HG02678 (cell line): ENCODE results near the gene PRKCE.
"Not testable (repeated sequence)": the region's sequence is repeated elsewhere in the genome, so short reads cannot be mapped to it uniquely, and the experiment has no call there.

ENCODE experiments used
- ATAC-seq: cut with Tn5 transposase; IDR thresholded peaks from one replicate; pipeline ENCODE4 v1.9.1; 2021; ENCODE audit warnings: mild to moderate bottlenecking, moderate library complexity; ENCODE audit not compliant: unreplicated experiment

PRKCE gene

DNA sequence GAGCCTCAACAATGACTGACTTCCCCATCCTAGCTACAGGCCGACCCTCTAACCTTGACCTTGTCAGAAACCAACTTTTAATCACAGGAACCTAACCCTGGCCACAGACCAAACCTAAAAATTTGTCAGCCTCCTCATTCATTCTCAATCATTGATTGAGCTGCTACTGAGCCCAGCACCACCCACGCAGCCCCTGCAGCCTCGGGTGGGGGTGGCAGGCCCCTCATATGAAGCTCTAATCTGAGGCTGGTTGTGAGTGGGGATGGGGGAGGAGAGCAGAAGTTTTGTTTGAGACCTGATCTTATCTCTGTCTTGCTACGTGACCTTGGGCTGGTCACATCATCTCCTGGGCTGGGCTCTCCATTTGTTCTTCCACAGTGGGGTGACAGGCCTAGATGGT is 546.2 kb downstream of the PRKCE start:
- ATAC-seq: no peak

DNA sequence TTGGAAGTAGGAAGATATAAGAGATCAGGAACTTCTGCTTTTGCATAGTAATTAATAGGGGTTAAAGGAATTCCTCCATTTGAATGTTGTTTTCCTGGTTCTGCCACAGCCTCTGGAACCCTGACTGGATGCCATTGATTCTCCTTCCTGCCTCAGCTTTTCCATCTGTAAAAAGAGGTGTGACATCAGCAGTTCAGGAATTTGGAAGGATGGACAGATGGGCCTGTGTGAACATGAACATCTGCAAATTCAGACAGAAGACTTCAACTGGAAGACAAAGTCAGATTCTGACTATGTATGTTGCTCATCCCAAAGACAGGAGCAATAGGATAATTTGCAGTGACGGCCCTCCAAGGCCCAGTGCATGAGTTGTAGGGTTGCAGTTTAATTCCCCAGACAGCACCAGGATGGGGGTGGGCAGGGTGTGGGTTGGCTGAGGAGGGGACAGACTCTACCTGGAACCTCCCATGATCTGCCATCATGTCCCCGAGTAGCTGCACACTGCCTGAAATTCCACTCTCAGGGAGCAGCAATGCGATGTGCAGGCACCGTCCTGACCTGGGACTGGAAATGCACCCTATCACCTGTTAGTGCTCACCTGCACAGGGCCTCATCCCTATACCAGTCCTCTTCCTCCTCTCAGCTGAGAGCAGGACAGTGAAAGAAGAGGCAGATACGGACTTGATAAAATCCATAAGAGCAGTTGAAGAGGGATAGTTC is 546.8 kb downstream of the PRKCE start:
- ATAC-seq: no peak

DNA sequence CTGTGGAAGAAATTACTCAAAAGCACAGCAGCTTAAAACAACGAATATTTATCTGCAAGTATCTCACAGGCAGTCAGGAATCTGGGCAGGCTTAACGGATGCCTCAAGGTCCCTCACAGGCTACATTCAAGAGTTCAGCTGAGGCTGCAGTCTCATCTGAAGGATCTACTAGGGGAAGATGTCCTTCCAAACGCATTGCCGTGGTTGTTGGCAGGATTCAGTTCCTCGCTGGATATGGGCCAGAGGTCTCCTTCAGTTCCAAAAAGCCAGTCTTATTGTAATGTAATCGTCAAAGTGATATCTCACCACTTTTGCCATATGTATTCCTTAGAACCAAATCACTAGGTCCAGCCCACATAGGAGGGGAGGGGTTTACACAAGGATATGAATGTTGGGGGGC is 547.5 kb downstream of the PRKCE start:
- no peak for ATAC-seq

DNA sequence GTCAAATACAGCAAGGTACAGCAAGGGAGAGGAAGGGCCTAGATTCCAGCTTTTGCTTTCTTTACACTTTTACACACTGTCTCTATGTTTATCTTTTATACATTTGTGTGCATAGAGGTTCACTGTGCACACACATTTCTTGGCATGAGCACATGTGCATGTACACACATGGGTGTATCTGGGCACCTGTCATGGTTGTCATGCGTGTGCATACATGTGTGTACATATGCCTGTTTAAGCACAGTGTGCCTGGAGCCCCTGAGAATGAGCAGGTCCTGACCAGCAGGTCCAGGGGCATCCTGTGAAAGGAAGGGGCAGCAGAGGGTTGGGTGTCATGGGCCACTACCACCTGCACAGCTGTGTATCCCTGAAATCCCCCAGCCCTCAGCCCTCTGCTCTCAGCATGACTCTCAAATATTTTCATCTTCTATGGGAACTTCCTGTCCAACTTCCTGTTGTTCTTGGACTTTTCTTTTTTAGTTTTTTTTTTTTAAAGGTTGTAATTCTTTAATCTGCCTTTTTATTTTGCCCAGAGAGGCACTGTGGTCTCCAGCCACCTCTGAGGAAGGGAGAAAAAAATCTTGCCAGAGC is 548.7 kb downstream of the PRKCE start:
- ATAC-seq: no peak

DNA sequence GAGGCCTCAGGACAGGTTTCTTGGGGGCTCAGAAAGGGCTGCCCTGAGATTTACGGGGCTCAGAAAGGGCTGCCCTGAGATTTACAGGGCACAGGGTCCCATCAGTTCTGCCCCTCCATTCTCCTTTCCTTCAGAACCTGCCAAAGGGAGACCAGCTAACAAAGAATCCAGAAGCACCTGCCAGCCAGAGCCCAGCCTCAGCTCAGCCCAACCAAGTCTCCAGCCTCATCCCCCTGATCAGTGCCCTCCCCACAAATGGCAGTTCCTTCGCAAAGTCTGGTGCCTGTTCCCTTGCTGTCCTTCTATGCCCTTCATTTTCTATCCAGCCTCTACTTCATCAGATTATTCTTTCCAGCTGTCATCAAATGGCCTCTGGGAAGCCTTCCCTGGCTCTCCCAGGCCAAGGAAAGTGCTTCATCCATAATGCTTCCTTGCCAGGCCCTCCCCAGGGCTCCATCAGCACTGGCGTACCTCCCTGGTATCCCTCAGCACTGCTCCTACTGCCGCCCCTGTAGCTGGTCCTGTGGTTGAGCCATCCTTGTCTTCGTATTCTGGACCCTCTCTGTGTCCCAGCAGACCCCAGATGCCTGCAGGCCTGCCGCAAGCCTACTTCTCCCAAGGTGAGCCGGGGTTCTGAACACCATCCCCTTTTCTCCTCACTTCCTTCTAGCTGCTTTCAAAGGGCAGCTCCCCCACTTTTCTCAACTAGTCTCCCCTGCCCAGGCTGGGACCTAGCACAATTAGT is 549.6 kb downstream of the PRKCE start:
- ATAC-seq: no peak

DNA sequence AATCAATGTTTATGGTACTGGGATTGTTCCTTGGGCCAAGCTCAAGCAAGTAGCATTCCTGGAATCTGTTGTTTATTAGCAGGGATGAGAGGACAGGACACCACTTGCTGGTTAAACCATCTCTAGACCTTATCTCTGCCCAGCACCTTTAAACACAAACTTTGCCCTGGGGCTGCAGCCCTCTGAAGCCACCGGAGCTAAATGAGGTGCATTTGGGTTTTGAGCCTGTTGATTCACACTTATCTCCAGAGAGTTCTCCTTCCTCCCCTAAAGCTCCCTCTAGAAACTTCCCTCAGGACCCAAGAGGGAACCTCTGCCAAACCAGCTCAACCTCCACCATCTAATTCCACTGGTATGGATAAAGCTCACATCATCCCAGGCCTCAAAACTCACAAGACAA is 551.0 kb downstream of the PRKCE start:
- ATAC-seq: no peak

DNA sequence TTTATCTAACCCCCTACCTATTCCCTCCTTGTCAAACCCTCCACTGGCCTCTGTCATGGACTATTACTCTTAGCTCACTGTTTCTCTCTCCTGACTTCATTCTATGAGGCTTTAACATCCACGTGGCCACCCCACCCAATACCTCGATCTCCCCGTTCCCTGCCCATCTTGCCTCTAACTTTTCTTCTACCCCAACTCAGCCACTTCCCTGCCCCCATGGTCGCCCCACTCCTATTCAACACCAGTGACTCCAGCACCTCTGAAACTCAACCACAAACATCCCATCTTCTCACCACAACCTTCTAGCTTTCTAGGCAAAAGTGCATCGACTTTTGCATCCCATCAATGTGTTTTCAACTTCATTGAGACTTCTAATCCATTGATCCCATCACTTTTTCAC is 551.5 kb downstream of the PRKCE start:
- ATAC-seq: no peak

DNA sequence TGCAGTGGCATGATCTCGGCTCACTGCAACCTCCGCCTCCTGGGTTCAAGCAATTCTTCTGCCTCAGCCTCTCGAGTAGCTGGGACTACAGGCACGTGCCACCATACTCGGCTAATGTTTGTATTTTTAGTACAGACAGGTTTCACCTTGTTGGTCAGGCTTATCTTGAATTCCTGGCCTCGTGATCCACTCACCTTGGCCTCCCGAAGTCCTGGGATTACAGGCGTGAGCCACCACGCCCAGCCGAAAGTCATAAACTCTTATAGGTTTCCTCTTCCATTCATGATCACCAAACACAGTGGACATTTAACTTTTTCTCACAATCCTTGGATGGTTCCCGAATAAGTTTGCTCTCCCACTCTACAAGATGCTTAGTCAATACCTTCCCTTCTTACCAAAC is 552.2 kb downstream of the PRKCE start:
- ATAC-seq: not testable (repeated sequence)

DNA sequence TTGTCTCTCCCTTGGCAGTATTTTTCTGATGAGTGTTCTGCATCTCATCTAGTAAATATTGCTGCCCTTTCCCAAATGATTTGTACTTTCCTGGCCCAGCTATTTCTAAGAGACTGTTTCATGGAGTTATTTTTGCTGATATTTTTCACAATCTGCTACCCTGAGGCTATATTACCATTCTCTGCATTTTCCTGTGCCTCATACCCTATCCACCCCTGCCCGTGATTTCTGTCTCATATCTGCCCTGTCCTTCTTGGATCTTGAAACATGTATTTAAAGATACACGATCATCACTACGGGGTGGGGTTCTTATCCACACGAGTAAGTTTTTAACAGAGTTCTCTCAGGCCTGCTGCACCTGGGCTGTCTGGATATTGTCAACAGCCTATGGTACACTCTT is 556.1 kb downstream of the PRKCE start:
- no peak for ATAC-seq

DNA sequence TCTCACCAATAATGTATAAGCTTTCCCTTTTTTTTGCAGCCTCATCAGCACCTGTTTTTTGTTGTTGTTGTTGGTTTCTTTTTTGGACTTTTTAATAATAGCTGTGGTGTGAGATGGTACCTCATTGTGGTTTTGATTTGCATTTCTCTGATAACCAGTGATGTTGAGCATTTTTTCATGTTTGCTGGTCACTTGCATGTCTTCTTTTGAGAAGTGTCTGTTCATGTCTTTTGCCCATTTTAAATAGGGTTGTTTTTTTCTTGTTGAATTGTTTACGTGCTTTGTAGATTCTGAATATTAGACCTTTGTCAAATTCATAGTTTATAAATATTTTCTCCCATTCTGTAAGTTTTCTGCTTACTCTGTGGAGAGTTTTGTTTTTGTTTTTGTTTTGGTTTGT is 557.3 kb downstream of the PRKCE start:
- ATAC-seq: no peak

DNA sequence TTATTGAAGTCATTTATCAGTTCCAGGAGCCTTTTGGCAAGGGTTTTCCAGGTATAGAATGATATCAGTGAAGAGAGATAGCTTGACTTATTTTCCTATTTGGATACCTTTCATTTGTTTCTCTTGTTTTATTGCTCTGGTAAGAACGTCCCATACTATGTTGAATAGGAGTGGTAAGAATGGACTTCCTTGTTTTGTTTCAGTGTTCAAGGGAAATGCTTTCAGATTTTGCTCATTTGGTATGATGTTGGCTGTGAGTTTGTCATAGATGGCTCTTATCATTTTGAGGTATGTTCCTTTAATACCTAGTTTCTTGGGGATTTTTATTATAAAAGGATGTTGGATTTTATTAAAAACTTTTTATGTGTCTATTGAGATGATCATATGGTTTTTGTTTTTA is 558.6 kb downstream of the PRKCE start:
- ATAC-seq: no peak

DNA sequence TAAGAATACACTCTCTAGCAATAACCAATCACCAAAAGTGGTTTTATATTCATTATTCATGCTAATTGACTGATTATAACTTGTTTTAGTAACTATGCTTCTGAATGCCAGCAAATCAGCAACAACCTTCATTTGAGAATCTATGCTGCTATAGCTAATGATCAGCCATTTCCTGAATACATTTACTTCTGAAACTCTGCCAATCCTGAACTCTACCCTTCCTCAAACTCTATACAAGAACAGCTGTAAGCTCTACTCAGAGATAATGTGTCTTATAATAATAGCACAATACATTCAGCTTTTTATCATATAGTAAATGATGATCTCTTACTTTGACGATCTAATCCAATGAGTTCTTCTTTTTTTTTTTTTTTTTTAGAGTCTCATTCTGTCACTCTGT is 560.0 kb downstream of the PRKCE start:
- ATAC-seq: no peak

DNA sequence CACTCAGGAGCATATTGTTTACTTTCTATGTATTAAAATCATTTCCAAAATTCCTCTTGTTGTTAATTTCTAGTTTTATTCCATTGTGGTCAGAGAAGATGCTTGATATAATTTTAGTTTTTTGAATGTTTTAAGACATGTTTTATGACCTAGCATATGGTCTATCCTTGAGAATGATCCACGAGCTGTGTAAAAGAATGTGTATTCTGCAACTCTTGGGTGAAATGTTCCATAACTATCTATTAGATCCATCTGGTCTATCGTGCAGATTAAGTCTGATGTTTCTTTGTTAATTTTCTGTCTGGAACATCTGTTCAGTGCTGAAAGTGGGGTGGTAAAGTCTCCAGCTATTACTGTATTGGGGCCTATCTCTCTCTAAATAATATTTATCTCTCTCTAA is 562.4 kb downstream of the PRKCE start:
- ATAC-seq: no peak

DNA sequence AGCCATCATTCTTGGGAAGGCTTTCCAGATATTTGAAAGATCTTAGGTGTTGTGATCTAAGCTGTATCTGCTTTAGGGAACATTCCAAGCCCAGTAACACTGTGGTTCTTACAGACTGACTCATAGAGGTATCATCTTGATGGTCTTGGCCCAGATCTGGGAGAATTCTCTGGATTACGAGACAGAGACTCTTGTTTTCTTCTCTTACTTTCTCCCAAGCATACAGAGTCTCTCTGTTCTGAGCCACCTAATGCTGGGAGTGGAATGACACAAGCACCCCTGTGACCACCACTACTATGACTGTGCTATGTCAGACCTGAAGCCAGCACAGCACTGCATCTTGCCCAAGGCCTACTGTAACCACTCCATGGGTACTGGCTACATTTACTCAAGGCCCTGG is 564.7 kb downstream of the PRKCE start:
- no peak for ATAC-seq

DNA sequence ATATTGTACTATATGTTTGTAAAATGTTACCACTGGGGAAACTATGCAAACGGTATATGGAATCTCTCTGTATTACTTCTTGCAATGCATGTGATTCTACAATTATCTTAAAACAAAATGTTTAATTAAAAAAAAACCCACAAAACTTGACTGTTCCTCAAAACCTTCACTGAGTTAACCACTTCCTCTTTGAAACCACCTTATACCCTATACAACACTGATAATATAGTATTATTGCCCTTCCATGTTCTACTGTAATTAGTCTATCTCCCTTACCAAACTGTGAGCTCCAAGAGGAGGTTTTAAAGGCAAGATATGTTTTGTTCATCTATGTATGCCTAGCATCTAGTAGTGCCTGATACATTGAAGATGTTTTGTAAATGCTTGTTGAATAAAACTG is 572.0 kb downstream of the PRKCE start:
- ATAC-seq: not testable (repeated sequence)

DNA sequence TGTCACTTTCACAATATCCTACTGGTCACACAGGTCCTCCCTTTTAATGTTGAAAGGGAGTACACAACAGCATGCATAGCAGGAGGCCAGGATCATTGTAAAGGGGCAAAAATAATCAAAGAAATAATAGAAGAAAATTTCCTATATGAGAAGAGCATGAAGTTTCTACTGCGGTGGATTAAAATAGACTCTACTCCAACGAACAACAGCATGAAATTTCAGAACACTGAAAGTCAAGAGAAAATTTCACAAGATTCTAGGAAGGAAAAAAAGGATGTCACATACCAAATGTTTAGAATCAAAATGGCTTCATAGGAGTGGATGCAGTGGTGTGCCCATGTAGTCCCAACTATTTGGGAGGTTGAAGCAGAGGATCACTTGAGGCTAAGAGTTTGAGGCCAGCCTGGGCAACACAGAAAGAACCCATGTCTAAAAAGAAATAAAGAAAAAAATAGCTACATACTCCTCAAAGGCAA is 573.7 kb downstream of the PRKCE start:
- ATAC-seq: no peak

DNA sequence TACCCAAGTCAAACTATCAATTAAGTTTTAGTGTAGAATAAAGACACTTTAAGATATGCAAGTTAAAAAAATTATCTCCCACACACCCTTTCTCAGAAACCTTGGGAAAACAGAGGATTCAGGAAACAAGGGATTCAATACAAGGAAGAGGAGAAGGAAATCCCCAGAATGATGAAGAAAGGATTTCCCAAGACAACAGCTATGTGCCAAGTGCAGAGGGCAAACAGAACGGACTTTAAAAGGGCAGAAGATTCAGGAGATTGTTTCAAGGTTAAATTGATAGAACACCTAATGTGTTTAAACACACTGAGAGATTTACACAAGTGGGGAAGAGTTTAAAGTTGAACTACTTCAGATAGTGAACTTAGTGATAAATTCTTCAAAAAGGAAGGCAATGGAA is 574.3 kb downstream of the PRKCE start:
- ATAC-seq: no peak

DNA sequence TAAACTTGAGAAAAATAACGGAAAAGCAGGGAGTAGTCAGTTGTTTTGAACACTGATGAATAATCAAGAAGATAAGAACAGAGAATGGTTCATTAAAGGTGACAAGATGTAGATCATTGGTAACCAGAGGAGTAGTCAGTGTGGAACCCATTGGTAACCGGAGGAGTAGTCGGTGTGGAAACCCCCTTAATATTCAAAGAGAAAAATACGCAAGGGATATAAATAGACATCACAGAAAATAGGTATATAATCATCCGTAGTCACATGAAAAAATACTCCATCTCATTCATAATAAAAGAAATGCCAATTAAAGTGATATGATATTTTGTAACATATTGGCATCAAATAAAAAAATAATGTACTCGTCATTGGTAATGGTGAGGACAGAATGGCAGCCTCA is 575.1 kb downstream of the PRKCE start:
- ATAC-seq: no peak

DNA sequence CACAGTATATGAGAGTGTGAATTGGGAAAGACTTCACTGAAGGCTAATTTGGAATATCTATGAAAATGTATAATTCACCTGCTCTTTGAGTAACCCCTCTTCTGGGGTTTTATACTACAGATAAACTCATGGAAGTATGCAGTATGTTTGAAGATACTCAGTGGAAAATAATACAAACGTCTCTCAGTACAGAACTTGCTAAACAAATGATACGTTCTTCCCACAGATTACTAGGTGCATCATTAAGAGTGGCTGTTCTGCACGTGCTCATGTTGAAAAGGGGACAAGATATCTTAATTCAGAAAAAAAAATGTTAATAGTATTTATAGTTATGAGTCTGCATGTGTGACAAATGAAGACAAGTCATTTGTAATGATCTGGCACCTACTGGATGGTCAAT is 575.5 kb downstream of the PRKCE start:
- ATAC-seq: no peak

DNA sequence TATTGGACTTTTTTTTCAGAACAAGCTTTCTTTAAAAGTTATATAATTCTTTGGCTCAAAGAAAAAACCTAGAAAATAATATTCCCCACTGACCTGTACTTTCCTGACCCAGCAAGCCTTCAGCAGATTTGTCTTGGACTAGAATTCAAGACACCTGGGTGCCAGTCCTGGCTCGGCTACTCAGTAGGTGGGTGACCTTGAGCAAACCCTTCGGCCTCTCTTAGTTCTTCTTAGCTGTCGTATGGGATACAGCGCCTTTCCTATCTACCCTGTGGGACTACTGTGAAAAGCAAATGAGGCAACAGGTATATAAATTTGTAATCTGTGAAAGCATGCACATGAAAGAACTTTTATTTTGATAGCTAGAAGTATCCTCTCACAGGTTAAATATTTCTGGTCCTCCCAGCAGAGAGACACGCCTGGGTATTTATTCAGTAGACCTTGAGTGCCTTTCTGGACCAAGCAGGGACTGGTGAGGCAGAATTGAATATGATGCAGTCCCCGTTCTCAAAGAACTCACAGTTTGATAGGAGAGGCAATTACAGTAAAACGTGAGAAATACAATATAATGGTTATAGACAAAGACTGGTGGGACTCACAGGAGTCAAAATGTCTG is 576.3 kb downstream of the PRKCE start:
- no peak for ATAC-seq

DNA sequence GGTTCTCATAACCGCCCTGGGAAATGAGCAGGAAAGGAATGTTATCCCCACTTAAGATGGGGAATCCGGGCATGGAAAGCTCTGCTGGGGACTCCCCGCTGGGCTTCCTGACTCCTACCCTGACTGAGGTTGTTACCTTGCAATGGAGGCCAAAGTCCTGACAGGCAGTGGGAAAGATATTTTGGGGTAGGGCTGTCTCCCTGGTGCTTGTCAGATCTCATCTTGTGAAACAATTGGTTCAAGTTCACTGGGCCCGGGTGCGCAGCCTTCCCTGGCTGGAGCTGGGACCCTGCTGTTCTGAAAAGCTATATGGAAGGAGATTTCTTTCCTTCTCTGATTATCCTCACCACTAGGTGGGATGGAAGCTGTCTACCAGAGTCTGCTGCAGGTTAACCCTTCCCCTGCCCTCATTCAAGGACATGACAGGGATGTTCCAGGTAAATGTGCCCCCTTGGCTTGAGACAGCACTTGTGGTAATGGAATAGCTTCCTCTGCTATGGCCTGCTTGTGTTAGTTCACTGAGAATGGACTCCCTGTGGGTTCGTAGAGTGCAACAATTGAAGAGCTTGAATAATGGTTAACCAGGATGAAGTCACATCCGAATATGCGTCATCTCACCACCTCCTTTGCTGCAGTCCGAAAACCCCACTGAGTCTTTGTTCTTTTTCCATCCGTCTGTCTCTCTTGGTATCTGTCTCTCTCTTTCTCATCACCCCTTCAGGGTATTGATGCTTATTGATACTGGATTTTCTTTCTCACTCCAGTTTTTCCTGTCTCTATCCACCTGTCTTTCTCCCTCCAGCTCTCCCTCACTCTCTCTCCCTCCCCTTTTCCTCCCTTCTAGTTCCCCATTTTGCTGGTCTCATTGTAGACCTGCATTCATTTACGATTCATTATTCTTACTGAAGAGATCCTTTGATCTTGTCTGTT is 577.9 kb downstream of the PRKCE start:
- peak; percentile 76 for ATAC-seq
